ENCODE results near the gene TAF11L2.
A peak's percentile ranks its signal among the peaks of the same experiment; 100 is the strongest.
"Not testable (repeated sequence)": the region's sequence is repeated elsewhere in the genome, so short reads cannot be mapped to it uniquely, and the experiment has no call there.

TAF11L2 gene

GRCh38 chr5:17497931-17498330 lies at the start of gene TAF11L2:
TAF11L2 (plus strand) TSS chr5:17498231.
- not testable (repeated sequence) for DNase-seq (ENCODE audit: low read depth)

GRCh38 chr5:17448877-17449276 lies 49.2 kb upstream of the TAF11L2 start:
- peak; percentile 32 for DNase-seq (ENCODE audit: low read depth)

- no peak for DNase-seq (ENCODE audit: low read depth)
Measured at GRCh38 chr5:17452936-17453335, 45.1 kb upstream of the TAF11L2 start.

GRCh38 chr5:17455942-17456341 lies 42.1 kb upstream of the TAF11L2 start:
- DNase-seq (ENCODE audit: low read depth): no peak

GRCh38 chr5:17461793-17462192 lies 36.2 kb upstream of the TAF11L2 start:
- no peak for DNase-seq (ENCODE audit: low read depth)

- DNase-seq (ENCODE audit: low read depth): no peak
Measured at GRCh38 chr5:17463653-17464052, 34.4 kb upstream of the TAF11L2 start.

- DNase-seq (ENCODE audit: low read depth): no peak
Measured at GRCh38 chr5:17470064-17470463, 28.0 kb upstream of the TAF11L2 start.

GRCh38 chr5:17475064-17475463 lies 23.0 kb upstream of the TAF11L2 start:
- DNase-seq (ENCODE audit: low read depth): not testable (repeated sequence)

- DNase-seq (ENCODE audit: low read depth): no peak
Measured at GRCh38 chr5:17477043-17477442, 21.0 kb upstream of the TAF11L2 start.

- DNase-seq (ENCODE audit: low read depth): no peak
Measured at GRCh38 chr5:17477573-17478265, 20.3 kb upstream of the TAF11L2 start.

GRCh38 chr5:17481378-17481777 lies 16.7 kb upstream of the TAF11L2 start:
- DNase-seq (ENCODE audit: low read depth): no peak

GRCh38 chr5:17482790-17483189 lies 15.2 kb upstream of the TAF11L2 start:
- DNase-seq (ENCODE audit: low read depth): no peak

- not testable (repeated sequence) for DNase-seq (ENCODE audit: low read depth)
Measured at GRCh38 chr5:17486464-17487173, 11.4 kb upstream of the TAF11L2 start.

GRCh38 chr5:17487174-17487512 lies 10.9 kb upstream of the TAF11L2 start:
- no peak for DNase-seq (ENCODE audit: low read depth)

GRCh38 chr5:17491257-17491656 lies 6.8 kb upstream of the TAF11L2 start:
- DNase-seq (ENCODE audit: low read depth): not testable (repeated sequence)

- DNase-seq (ENCODE audit: low read depth): no peak
Measured at GRCh38 chr5:17492770-17493169, 5.3 kb upstream of the TAF11L2 start.

- DNase-seq (ENCODE audit: low read depth): no peak
Measured at GRCh38 chr5:17497446-17497845, 585 bp upstream of the TAF11L2 start.

GRCh38 chr5:17511775-17512325 lies 13.8 kb downstream of the TAF11L2 start:
- no peak for DNase-seq (ENCODE audit: low read depth)

GRCh38 chr5:17517526-17517925 lies 19.5 kb downstream of the TAF11L2 start:
- DNase-seq (ENCODE audit: low read depth): not testable (repeated sequence)

- not testable (repeated sequence) for DNase-seq (ENCODE audit: low read depth)
Measured at GRCh38 chr5:17518067-17518466, 20.0 kb downstream of the TAF11L2 start, which contains the start of gene TAF11L3. TAF11L3 (plus strand) TSS chr5:17518367.

GRCh38 chr5:17519508-17519907 lies 21.5 kb downstream of the TAF11L2 start:
- DNase-seq (ENCODE audit: low read depth): not testable (repeated sequence)

- DNase-seq (ENCODE audit: low read depth): not testable (repeated sequence)
Measured at GRCh38 chr5:17521501-17521900, 23.5 kb downstream of the TAF11L2 start, which contains the start of gene TAF11L4. TAF11L4 (plus strand) TSS chr5:17521801.

- not testable (repeated sequence) for DNase-seq (ENCODE audit: low read depth)
Measured at GRCh38 chr5:17524935-17525334, 26.9 kb downstream of the TAF11L2 start, which contains the start of gene TAF11L5. TAF11L5 (plus strand) TSS chr5:17525235.
